HepG2 (cell line): Measurements from ENCODE around the gene BMPR2.

Experiments
- FOXJ3 ChIP-seq: sonication (generic); formaldehyde crosslinking; IDR thresholded peaks from 2 replicates; pipeline ENCODE4 v1.4.0; 2020; ENCODE audit warnings: missing genetic modification reagents, mild to moderate bottlenecking, borderline replicate concordance
- IKZF4 ChIP-seq: sonication (generic); formaldehyde crosslinking; IDR thresholded peaks from 2 replicates; pipeline ENCODE4 v1.5.1; 2020; ENCODE audit warnings: borderline replicate concordance, mild to moderate bottlenecking, low read depth, missing genetic modification reagents; ENCODE audit errors: not compliant biosample characterization
- ISX ChIP-seq: sonication (generic); formaldehyde crosslinking; conservative IDR thresholded peaks from 2 replicates; pipeline ENCODE4 v1.5.0; 2020; ENCODE audit warnings: missing genetic modification reagents
- KLF16 ChIP-seq, 2 experiments: sonication (generic) in 1 of 2; formaldehyde crosslinking in 1 of 2; IDR thresholded peaks; 2 replicates each; pipeline versions ENCODE4 v1.6.1 to v1.8.0; 2016 to 2023; ENCODE audit warnings: missing genetic modification reagents in 2 of 2, missing compliant biosample characterization in 1 of 2
- MTA3 ChIP-seq: sonication (generic); formaldehyde crosslinking; IDR thresholded peaks from 2 replicates; pipeline ENCODE4 v1.4.0; 2020; ENCODE audit warnings: missing genetic modification reagents
- SAFB2 ChIP-seq: sonication (generic); formaldehyde crosslinking; IDR thresholded peaks from 2 replicates; pipeline ENCODE4 v1.5.1; 2020; ENCODE audit warnings: missing genetic modification reagents, low read depth, mild to moderate bottlenecking, borderline replicate concordance
- TAF1 ChIP-seq: sonication (generic); formaldehyde crosslinking; IDR thresholded peaks from 2 replicates; pipeline ENCODE4 v1.4.0; 2020; ENCODE audit warnings: missing genetic modification reagents
- ZNF451 ChIP-seq: sonication (generic); formaldehyde crosslinking; IDR thresholded peaks from 2 replicates; pipeline ENCODE4 v1.5.0; 2020; ENCODE audit warnings: mild to moderate bottlenecking, missing genetic modification reagents

DNA sequence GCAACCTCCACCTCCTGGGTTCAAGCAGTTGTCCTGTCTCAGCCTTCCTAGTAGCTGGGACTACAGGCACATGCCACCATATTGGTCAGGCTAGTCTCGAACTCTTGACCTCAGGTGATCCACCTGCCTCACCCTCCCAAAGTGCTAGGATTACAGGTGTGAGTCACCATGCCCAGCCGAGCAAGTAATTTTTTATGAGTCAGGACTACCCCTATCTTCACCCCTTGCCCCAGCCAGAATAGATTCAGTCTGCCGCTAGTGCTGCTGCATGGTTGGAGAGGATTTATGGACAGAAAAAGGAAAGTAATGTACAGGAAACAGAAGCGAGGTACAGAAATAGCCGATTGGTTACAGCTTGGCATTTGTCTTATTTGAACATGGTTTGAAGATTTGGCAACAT lies 48.9 kb downstream of the BMPR2 start:
- TF ChIP-seq IKZF4 (no peak), SAFB2 (CRISPR knock-in tag) (no peak), ISX (CRISPR knock-in tag) (no peak), MTA3 (CRISPR knock-in tag) (no peak), TAF1 (CRISPR knock-in tag) (no peak), FOXJ3 (no peak), KLF16 (CRISPR knock-in tag; IDR thresholded peaks at IDR 0.05) (no peak), ZNF451 (CRISPR knock-in tag) (no peak)
